ENCODE measurements around the gene PPP1R1B. TPM values are rescaled to one million over a fixed set of nuclear protein-coding genes. Genes with fewer than 3 reads are reported as not detected.
A peak's percentile ranks its signal among the peaks of the same experiment; 100 is the strongest.

Gene PPP1R1B
- total and polyA plus RNA-seq, 9 of the 15 experiments (the other 6 are each of a cell fraction or from before 2014, with no cell fraction given) = 0.07 to 0.18 (median 0.10) TPM; not detected in 4

GRCh38 chr17:39667262-39667944 lies 40.7 kb downstream of the PPP1R1B start (continued):
- TF ChIP-seq ZMIZ1 (IDR thresholded peaks at IDR 0.05; ENCODE audit: low read depth in 2 of 2, low read length in 2 of 2) (peak in 1 of 2 experiments; percentile 76; a peak in 2 of 4 replicates), HNRNPL (IDR thresholded peaks at IDR 0.05; ENCODE audit: low read depth, low read length) (peak; percentile 99), ELF4 (CRISPR knock-in tag; IDR thresholded peaks at IDR 0.05) (no peak), RCOR1 (IDR thresholded peaks at IDR 0.05; ENCODE audit: borderline replicate concordance in 1 of 2, low read depth in 2 of 2, low read length in 2 of 2) (peak in 1 of 2 experiments; percentile 59; a peak in 1 of 4 replicates), MIER1 (IDR thresholded peaks at IDR 0.05; ENCODE audit: low read depth) (no peak), ZNF23 (CRISPR knock-in tag; IDR thresholded peaks at IDR 0.05) (no peak), GABPA (tag; conservative IDR thresholded peaks at IDR 0.05; ENCODE audit: low read depth) (peak; percentile 62), ZNF740 (CRISPR knock-in tag; IDR thresholded peaks at IDR 0.05) (no peak), ZNF740 (tag; IDR thresholded peaks at IDR 0.05) (no peak), MAZ (CRISPR knock-in tag; conservative IDR thresholded peaks at IDR 0.05 in 1 of 2, IDR thresholded peaks at IDR 0.05 in 1 of 2) (peak; percentile 68 to 94), BMI1 (IDR thresholded peaks at IDR 0.05; ENCODE audit: low read length) (no peak), CHD1 (IDR thresholded peaks at IDR 0.05; ENCODE audit: low read length) (no peak), ZKSCAN1 (IDR thresholded peaks at IDR 0.05; ENCODE audit: low read depth, low read length) (no peak), RREB1 (CRISPR knock-in tag; IDR thresholded peaks at IDR 0.05) (no peak), HDAC1 (IDR thresholded peaks at IDR 0.05) (peak in 1 of 2 experiments; percentile 41; a peak in 2 of 4 replicates), CBX8 (IDR thresholded peaks at IDR 0.05; ENCODE audit: borderline replicate concordance, extremely low read depth, low read depth, low read length, poor library complexity, severe bottlenecking) (no peak), ATF1 (CRISPR knock-in tag; IDR thresholded peaks at IDR 0.05) (no peak), ATF1 (tag; IDR thresholded peaks at IDR 0.05) (no peak)
